SK-N-SH (cell line): ENCODE results near the gene ARHGEF7. TPM values are rescaled to one million over a fixed set of nuclear protein-coding genes. Genes with fewer than 3 reads are reported as not detected.

Experiments used
- CTCF ChIA-PET: fragments of 300-600, 350-600 bp; formaldehyde crosslinking; extraction: SDS; loops from one replicate; lab custom pipeline; 2021; lab: Yijun Ruan, JAX
- POLR2A ChIA-PET: fragments of 350-600 bp; sonication (Branson Sonifier 250); formaldehyde crosslinking; extraction: SDS; loops from one replicate; lab custom pipeline; 2020; ENCODE audit warnings: antibody characterized with exemption, inconsistent platforms; lab: Yijun Ruan, JAX
- DNase-seq: peaks from one replicate; pipeline ENCODE4 v3.0.0; 2012
- H2AFZ ChIP-seq: fragments of 200-600 bp; sonication (generic); 2 replicates; pipeline ENCODE4 v1.8.1; 2016; ENCODE audit warnings: antibody characterized with exemption, mild to moderate bottlenecking, low read depth
- H3F3A ChIP-seq: fragments of 200-600 bp; sonication (generic); replicated peaks from 2 replicates; pipeline ENCODE3; 2016; ENCODE audit warnings: antibody characterized with exemption, mild to moderate bottlenecking; ENCODE audit not compliant: insufficient read depth
- H3K27ac ChIP-seq, 2 experiments: fragments of 200-500 bp in 1 of 2; fragments of 200-600 bp in 1 of 2; sonication (Bioruptor generic) in 1 of 2; sonication (generic), shearing (Covaris generic) in 1 of 2; 2 replicates each; pipeline versions ENCODE4 v1.5.1 to v1.6.1; 2014 to 2016; ENCODE audit warnings: low read depth in 2 of 2, inconsistent platforms in 1 of 2, low read length in 1 of 2, mild to moderate bottlenecking in 1 of 2, mixed read lengths in 1 of 2
- H3K27me3 ChIP-seq: fragments of 200-600 bp; sonication (generic), shearing (Covaris generic); 2 replicates; pipeline ENCODE4 v1.6.1; 2016; ENCODE audit warnings: mixed run types; ENCODE audit not compliant: insufficient read depth
- H3K36me3 ChIP-seq, 2 experiments: fragments of 200-500 bp in 1 of 2; fragments of 200-600 bp in 1 of 2; sonication (Bioruptor generic) in 1 of 2; sonication (generic) in 1 of 2; replicated peaks in 1 of 2; 2 replicates each; pipeline versions ENCODE3 to v1.5.1; 2014 to 2016; ENCODE audit warnings: low read length in 1 of 2, mild to moderate bottlenecking in 1 of 2; ENCODE audit not compliant: insufficient read depth in 2 of 2, control insufficient read depth in 1 of 2
- H3K4me1 ChIP-seq, 2 experiments: fragments of 200-500 bp in 1 of 2; fragments of 200-600 bp in 1 of 2; sonication (Bioruptor generic) in 1 of 2; sonication (generic), shearing (Covaris generic) in 1 of 2; 2 replicates each; pipeline versions ENCODE4 v1.5.1 to v1.6.1; 2014 to 2016; ENCODE audit warnings: low read depth in 1 of 2, low read length in 1 of 2, mixed run types in 1 of 2; ENCODE audit not compliant: insufficient read depth in 2 of 2, control insufficient read depth in 1 of 2
- H3K4me2 ChIP-seq: fragments of 200-600 bp; sonication (generic), shearing (Covaris generic); 2 replicates; pipeline ENCODE4 v1.6.1; 2017; ENCODE audit warnings: mixed run types
- H3K4me3 ChIP-seq, 2 experiments: fragments of 200-500 bp in 1 of 2; fragments of 200-600 bp in 1 of 2; sonication (Bioruptor generic) in 1 of 2; sonication (generic), shearing (Covaris generic) in 1 of 2; 2 replicates each; pipeline versions ENCODE4 v1.5.1 to v1.8.1; 2014 to 2016; ENCODE audit warnings: low read depth in 2 of 2, inconsistent platforms in 1 of 2, low read length in 1 of 2, mild to moderate bottlenecking in 1 of 2, mixed read lengths in 1 of 2, moderate library complexity in 1 of 2
- H3K79me2 ChIP-seq: fragments of 200-600 bp; sonication (generic); 2 replicates; pipeline ENCODE4 v1.8.1; 2017; ENCODE audit warnings: mild to moderate bottlenecking; ENCODE audit not compliant: insufficient read depth
- H3K9ac ChIP-seq: fragments of 200-600 bp; sonication (generic); 2 replicates; pipeline ENCODE4 v1.6.1; 2017; ENCODE audit warnings: mixed run types
- H3K9me2 ChIP-seq: fragments of 200-600 bp; sonication (generic); 2 replicates; pipeline ENCODE4 v1.6.1; 2017; ENCODE audit warnings: mixed run types
- H3K9me3 ChIP-seq: fragments of 200-600 bp; sonication (generic); 2 replicates; pipeline ENCODE4 v1.6.1; 2017; ENCODE audit warnings: mixed run types, mild to moderate bottlenecking, moderate library complexity
- H4K20me1 ChIP-seq: fragments of 200-600 bp; sonication (generic); 2 replicates; pipeline ENCODE4 v1.6.1; 2017; ENCODE audit warnings: mild to moderate bottlenecking, mixed run types; ENCODE audit not compliant: insufficient read depth
- CHD2 ChIP-seq: fragments of 150-350 bp; IDR thresholded peaks from 2 replicates; pipeline ENCODE4 v1.6.1; 2018; ENCODE audit warnings: low read length; ENCODE audit not compliant: partially characterized antibody
- ELF1 ChIP-seq: IDR thresholded peaks from 2 replicates; pipeline ENCODE4 v1.4.0; 2012
- EZH2phosphoT487 ChIP-seq: fragments of 200-600 bp; sonication (generic); IDR thresholded peaks from 2 replicates; pipeline ENCODE4 v1.6.1; 2017; ENCODE audit warnings: low read depth, mixed run types, mild to moderate bottlenecking, antibody characterized with exemption, moderate library complexity, borderline replicate concordance
- FOXJ3 ChIP-seq: sonication (generic); formaldehyde crosslinking; IDR thresholded peaks from 2 replicates; pipeline ENCODE4 v1.5.1; 2020; ENCODE audit warnings: mild to moderate bottlenecking, missing genetic modification reagents
- FOXM1 ChIP-seq: IDR thresholded peaks from 2 replicates; pipeline ENCODE4 v1.4.0; 2012; ENCODE audit warnings: low read depth, mild to moderate bottlenecking
- GATA2 ChIP-seq: sonication (generic); formaldehyde crosslinking; IDR thresholded peaks from 2 replicates; pipeline ENCODE4 v1.5.0; 2020; ENCODE audit warnings: mild to moderate bottlenecking, missing genetic modification reagents
- MAX ChIP-seq: IDR thresholded peaks from 2 replicates; pipeline ENCODE4 v1.4.0; 2012; ENCODE audit warnings: low read depth
- MEF2A ChIP-seq: IDR thresholded peaks from 2 replicates; pipeline ENCODE4 v1.4.0; 2012; ENCODE audit warnings: low read depth, borderline replicate concordance
- MXI1 ChIP-seq: IDR thresholded peaks from 2 replicates; pipeline ENCODE4 v1.6.1; 2012; ENCODE audit warnings: mild to moderate bottlenecking, low read depth, low read length, improper control_type of control experiment
- RAD21 ChIP-seq: IDR thresholded peaks from 2 replicates; pipeline ENCODE4 v1.6.1; 2012; ENCODE audit warnings: mild to moderate bottlenecking, low read length
- REST ChIP-seq: IDR thresholded peaks from 2 replicates; pipeline ENCODE4 v1.6.1; 2012; ENCODE audit warnings: mild to moderate bottlenecking, low read depth, low read length, moderate library complexity
- RXRA ChIP-seq: IDR thresholded peaks from 2 replicates; pipeline ENCODE4 v1.4.0; 2012; ENCODE audit warnings: low read depth, mild to moderate bottlenecking, borderline replicate concordance
- YY1 ChIP-seq: IDR thresholded peaks from 2 replicates; pipeline ENCODE4 v1.4.0; 2012; ENCODE audit warnings: low read depth, mild to moderate bottlenecking
- WGBS: methylation state at CpG from one replicate; pipeline ENCODE4 v1.1.6; 2017; ENCODE audit warnings: low lambda C conversion rate; 5-methylcytosine and 5-hydroxymethylcytosine counted together
- polyA plus RNA-seq, 3 experiments: library from polyadenylated mRNA; depleted of rRNA; stranded (reverse); fragments of >200 nt; gene quantifications; 2 replicates each; pipeline ENCODE4 v1.2.3, GENCODE V29; 2012
- TF ChIP-seq, protein P1 (sequence below): IDR thresholded peaks from 2 replicates; pipeline ENCODE4; 2012

ARHGEF7 gene
- polyA plus RNA-seq, 1 of the 3 experiments (the other 2 are of a cell fraction): 21.6 TPM

- 0 out of 2 replicates have a peak, but pooled peaks cover 4% of the 10 kb centered on the region for H4K20me1 ChIP-seq
- ChIA-PET POLR2A (no interaction called here), CTCF (interaction anchor here (0.5 to 1.3 kb wide), 2 partner anchors 14 to 101 kb away, joined by 3 to 4 read pairs; no protein-coding TSS in a partner anchor)
- H3K4me3 ChIP-seq: no peak overlapping the region
- 98% methylated on average over 4 of the region's 5 CpGs for WGBS
- no peaks in the 10 kb centered on the region for H3K9me2 ChIP-seq
- no peaks in the 10 kb centered on the region for H3K9me3 ChIP-seq
- H2AFZ ChIP-seq: no peak overlapping the region
- H3K27ac ChIP-seq: no peak overlapping the region; a peak in 1 of 4 replicates
- peaks cover 7 to 39% of the 10 kb centered on the region in 2 experiments for H3K36me3 ChIP-seq
- H3K79me2 ChIP-seq: no peaks in the 10 kb centered on the region
- no peaks in the 10 kb centered on the region for H3F3A ChIP-seq
- H3K9ac ChIP-seq: no peak overlapping the region
- no peak for DNase-seq
- H3K27me3 ChIP-seq: no peaks in the 10 kb centered on the region
- no peak overlapping the region for H3K4me2 ChIP-seq
- TF ChIP-seq FOXJ3: no peak
- TF ChIP-seq, protein P1, sequence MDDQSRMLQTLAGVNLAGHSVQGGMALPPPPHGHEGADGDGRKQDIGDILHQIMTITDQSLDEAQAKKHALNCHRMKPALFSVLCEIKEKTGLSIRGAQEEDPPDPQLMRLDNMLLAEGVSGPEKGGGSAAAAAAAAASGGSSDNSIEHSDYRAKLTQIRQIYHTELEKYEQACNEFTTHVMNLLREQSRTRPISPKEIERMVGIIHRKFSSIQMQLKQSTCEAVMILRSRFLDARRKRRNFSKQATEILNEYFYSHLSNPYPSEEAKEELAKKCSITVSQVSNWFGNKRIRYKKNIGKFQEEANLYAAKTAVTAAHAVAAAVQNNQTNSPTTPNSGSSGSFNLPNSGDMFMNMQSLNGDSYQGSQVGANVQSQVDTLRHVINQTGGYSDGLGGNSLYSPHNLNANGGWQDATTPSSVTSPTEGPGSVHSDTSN: no peak
- no peak for TF ChIP-seq MXI1
- no peak for TF ChIP-seq MAX
- no peak for TF ChIP-seq ELF1
- no peak for TF ChIP-seq FOXM1
- TF ChIP-seq MEF2A: no peak
- TF ChIP-seq EZH2phosphoT487: no peak
- no peak for TF ChIP-seq RAD21
- no peak for TF ChIP-seq REST
- TF ChIP-seq CHD2: no peak
- no peak for TF ChIP-seq RXRA
- TF ChIP-seq YY1: no peak
- no peaks in the 10 kb centered on the region; a peak in 1 of 4 replicates for H3K4me1 ChIP-seq
Measured at GRCh38 chr13:111267205-111267604, 152.1 kb downstream of the ARHGEF7 start.

- H4K20me1 ChIP-seq: 0 out of 2 replicates have a peak, but pooled peaks cover 4% of the 10 kb centered on the region
- H3K4me2 ChIP-seq: no peak overlapping the region
- no peak overlapping the region for H3K9ac ChIP-seq
- H3K4me1 ChIP-seq: no peaks in the 10 kb centered on the region; a peak in 1 of 4 replicates
- peaks cover 7 to 44% of the 10 kb centered on the region in 2 experiments for H3K36me3 ChIP-seq
- DNase-seq: no peak
- no peaks in the 10 kb centered on the region for H3K79me2 ChIP-seq
- CTCF ChIA-PET: interaction anchor here (0.5 to 1.3 kb wide), 2 partner anchors 13 to 100 kb away, joined by 3 to 4 read pairs; no protein-coding TSS in a partner anchor
- H3F3A ChIP-seq: no peaks in the 10 kb centered on the region
- POLR2A ChIA-PET: interaction anchor here (0.7 kb wide), 1 partner anchor 189 kb away, joined by 3 read pairs; no protein-coding TSS in a partner anchor
- H3K9me3 ChIP-seq: no peaks in the 10 kb centered on the region
- WGBS: 85% methylated on average over 2 of the region's 2 CpGs
- H3K9me2 ChIP-seq: no peaks in the 10 kb centered on the region
- H3K27me3 ChIP-seq: no peaks in the 10 kb centered on the region
- no peak overlapping the region for H2AFZ ChIP-seq
- H3K4me3 ChIP-seq: no peak overlapping the region
- no peak overlapping the region for H3K27ac ChIP-seq
- TF ChIP-seq, protein P1: no peak
- no peak for TF ChIP-seq MAX
- TF ChIP-seq GATA2 (CRISPR knock-in tag): no peak
- TF ChIP-seq, all 33 proteins: peak for 0
Measured at GRCh38 chr13:111267784-111268183, 152.7 kb downstream of the ARHGEF7 start.
